GM18502 (cell line): ENCODE results near the gene RUNX2.

Experiments used
- ATAC-seq: cut with Tn5 transposase; IDR thresholded peaks from one replicate; pipeline ENCODE4 v1.9.1; 2021; ENCODE audit warnings: mild to moderate bottlenecking; ENCODE audit not compliant: unreplicated experiment, poor library complexity

The RUNX2 gene

DNA sequence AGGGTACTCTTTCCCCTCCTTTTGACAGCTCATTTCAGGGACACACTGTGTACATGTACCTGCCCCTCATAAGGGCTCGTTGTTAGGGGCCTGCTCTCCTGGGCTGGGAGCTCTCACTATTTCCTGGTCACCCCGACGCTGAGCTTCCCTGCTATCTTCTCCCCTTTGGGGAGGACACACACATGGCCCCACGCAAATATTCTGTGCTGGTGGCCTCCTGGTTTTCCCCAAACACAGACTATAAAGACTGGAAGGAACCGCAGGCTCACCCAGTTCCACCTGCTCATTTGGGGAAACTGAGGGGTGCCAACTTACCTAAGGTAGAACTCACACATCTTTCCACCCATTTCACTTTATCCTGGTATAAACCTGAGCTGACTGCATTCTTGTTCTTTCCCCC lies 351.0 kb downstream of the RUNX2 start:
- ATAC-seq = no peak

DNA sequence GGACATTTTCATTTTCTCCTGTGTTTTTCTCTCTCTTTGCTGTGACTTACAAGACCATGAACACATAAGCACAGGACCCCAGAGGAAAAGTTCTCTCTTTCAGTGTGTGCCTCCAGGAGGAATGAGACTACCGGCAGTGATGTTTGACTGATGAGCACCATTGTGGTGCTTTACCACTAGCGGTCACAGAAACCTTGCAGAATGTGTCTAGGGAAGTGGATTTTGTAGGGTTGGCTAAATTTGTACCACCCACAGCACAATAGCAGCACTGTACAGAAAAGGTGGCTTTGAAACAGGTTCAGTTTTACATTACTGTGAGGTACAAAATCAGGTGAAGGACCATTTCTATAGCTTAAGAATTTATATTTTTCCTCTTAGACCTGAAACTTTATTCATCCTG lies 351.5 kb downstream of the RUNX2 start:
- ATAC-seq = no peak

GRCh38 chr6:45681860-45682511 lies 353.9 kb downstream of the RUNX2 start:
- ATAC-seq = peak; percentile 96

- no peak for ATAC-seq
Measured at GRCh38 chr6:45684476-45684875, 356.3 kb downstream of the RUNX2 start.

- ATAC-seq = no peak
Measured at GRCh38 chr6:45685076-45685475, 356.9 kb downstream of the RUNX2 start.

GRCh38 chr6:45686841-45687569 lies 358.9 kb downstream of the RUNX2 start:
- ATAC-seq = peak; percentile 28

- peak; percentile 92 for ATAC-seq
Measured at GRCh38 chr6:45687570-45687969, 359.4 kb downstream of the RUNX2 start.

GRCh38 chr6:45688180-45688579 lies 360.1 kb downstream of the RUNX2 start:
- no peak for ATAC-seq

DNA sequence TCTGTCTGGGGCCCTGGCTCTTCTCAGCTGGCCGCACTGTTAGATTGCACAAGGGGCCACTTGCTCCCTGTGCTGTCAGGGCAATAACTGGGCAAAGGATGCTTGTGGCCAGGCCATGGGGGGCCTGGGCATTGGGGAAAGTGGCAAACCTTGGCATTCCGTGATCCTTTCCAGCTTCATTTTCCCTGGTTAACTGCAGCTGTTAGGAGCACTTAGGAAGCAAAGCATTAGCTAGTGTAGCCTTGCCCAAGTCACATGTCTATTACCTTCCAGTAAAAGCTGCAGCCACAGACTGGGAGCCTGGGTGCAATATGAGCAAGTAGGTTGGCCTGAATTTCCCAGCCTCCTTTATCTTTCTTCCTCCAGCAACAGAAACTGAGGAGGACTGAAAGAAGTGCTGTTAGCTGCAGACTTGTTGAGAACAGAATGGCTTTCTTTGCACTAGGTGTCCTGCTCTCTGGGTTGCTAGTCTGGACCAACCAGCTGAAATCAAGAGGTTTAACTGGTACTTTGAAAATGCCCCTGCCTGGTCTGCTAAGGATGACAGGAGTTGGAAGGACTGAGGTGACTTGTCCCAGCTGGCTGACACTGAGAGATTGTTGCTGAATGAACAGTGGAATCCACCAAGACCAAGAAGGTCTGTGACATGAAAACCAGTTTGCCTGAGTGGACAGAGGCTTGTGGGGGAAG lies 361.9 kb downstream of the RUNX2 start:
- ATAC-seq = no peak

GRCh38 chr6:45690846-45691245 lies 362.7 kb downstream of the RUNX2 start:
- ATAC-seq = no peak

- ATAC-seq = no peak
Measured at GRCh38 chr6:45691426-45691825, 363.3 kb downstream of the RUNX2 start.

DNA sequence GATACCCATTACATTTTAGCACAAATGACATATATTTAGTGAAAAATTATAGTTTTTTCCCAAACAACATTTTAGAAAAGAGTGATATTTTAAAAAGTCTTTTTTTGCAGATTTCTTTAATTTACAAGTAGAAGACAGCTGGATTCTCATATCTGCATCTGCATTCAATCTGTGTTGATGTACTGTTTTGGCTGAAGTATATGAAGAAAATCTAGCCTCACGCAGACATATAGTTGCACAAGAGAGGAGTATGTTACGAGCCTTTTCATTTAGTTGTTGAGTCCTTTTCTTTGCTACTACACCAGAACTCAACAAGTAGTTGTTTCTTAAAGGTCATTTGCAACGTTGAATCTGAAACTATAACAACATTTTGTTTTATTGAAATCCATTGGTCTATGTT lies 363.9 kb downstream of the RUNX2 start:
- ATAC-seq = no peak

DNA sequence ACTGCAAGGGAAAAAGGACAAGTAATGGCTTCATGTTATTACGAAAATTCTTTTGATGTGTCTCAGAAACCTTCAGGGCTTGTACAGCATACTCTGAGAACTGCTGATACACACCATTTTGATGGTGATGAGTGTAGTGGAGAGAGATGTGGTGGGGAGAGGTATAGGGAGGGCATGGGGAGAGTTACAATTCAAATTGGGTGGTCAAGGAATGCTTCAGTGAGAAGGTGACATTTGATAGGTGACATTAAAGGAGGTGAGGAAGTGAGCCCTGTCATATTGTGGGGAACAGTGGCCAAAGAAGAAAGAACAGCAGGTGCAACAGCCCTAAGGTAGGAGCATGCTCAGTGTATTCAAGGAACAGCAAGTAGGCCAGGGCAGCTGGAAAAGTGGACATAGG lies 368.6 kb downstream of the RUNX2 start:
- ATAC-seq = no peak

DNA sequence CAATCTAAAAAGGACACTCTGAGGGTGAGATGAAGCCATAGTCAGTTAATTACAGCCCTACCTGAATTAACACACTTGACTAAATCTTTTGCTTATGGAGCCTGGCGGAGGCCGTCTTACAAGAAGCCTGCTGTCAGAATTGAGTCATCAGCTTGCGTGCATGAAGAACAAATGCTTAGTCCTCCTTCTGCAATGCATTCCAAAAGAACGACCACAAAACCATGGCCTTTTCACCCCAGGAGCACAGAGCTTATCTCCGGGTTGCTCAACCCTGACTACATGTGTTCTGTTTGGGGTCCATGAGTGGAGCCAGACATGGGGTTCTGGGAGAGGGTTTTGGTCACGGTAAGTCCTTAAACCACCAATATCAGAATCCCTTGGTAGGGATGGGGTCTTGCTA lies 369.5 kb downstream of the RUNX2 start:
- ATAC-seq = peak; percentile 87

DNA sequence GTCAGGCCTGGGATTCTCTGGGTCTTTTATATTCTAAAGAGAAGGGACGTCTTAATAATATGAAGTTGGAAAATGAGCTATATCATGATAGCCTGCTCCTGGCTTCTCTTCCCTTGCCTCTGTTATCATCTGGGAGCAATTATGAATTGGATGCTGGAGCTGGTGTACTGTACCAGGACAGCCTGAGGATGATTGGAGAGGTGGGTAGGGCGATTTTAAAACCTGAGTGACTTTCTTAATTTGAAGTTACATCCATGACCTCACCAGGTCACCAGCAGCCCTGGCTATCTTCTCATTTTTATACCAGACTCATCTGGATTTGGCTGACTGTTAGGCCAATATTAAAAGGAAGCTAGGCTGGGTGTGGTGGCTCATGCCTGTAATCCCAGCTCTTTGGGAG lies 369.9 kb downstream of the RUNX2 start:
- no peak for ATAC-seq

DNA sequence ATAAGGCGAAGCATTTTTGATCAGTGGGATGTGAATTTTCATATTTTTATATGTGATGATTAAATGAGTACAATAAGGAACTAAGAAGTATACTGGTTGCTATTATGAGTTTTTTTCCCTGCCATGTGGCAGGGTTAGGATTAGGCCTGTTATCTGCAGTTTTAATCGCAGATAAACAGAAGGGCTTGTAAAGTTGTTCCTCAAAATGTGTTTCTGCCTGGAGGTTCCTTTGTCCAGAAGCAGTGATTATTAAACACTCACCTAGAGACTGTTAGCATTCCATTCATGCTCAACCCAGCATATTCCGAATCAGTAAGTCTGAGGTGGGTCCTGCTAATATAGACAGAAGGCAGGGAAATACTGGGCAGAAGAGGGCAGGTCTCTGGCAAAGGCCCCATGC lies 371.5 kb downstream of the RUNX2 start:
- ATAC-seq = no peak

DNA sequence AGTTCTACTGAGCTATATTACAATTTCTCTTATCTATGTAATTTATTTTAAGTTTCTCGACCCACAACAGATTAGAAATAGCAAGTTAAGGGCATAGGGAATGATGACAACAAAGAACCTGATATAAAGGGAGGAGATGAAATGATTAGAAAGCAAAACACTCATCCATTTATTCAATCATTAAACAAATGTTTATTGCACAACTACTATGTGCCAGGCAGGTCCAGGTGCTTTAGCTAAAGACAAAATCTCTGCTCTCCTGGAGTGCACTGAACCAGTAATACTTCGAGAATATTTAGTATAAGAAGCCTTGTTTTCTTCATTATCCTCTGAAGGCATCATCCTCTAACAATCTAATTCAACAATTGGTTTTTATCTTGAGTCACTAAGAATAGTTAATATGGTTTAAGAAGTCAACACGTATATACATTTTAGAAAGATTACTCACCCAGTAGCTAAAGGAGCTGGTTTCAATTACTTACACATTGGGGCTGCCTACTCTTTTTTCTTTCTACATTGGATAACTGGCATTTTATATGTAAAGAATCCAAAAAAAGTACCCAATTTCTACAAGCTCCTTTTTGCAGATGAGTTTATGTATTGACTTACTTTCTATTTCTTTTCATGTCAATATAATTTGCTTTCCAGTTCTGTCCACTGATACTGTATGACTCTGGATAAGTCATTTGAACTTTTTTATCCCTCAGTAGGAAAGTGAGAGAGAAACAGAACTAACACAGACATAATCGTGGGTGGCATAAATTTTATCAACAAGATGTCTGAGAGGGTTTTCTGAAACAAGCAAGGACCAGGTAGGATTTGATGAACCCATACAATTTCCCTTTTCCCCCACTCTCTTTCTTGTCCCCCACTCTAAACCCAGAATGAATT lies 375.0 kb downstream of the RUNX2 start:
- ATAC-seq = no peak

DNA sequence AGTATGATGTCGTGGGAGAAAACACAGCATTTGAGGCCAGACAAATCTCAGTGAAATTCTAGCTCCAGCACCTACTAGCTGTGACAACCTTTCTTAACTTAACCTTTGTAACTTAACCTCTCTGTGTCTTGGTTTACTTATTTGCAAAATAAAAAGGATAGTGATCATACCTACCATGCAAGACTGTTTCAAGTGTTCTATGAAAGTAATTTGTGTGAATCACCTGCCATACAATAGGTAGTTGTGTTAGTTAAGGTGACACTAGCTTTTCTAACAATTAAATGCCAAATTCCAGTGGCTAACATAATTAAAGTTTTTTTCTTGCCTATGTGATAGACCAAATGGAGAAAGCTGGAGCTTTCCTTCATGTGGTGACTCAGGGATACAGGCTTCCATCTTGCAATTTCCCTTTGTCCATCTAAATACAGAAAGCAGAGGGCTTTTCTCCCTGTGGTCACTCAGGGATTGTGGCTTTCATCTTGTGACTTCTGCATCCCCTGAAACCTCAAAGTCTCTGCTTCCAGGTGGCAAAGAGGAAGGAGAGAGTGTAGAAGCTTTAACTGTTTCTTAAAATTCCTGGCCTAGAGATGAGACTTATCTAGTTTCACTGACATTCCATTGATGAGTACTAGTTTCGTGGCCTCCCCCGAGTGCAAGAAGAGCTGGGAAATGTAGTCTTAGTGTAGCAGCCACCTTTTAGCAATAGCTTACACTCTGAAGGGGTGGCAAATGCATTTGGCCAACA lies 376.1 kb downstream of the RUNX2 start:
- ATAC-seq = no peak

DNA sequence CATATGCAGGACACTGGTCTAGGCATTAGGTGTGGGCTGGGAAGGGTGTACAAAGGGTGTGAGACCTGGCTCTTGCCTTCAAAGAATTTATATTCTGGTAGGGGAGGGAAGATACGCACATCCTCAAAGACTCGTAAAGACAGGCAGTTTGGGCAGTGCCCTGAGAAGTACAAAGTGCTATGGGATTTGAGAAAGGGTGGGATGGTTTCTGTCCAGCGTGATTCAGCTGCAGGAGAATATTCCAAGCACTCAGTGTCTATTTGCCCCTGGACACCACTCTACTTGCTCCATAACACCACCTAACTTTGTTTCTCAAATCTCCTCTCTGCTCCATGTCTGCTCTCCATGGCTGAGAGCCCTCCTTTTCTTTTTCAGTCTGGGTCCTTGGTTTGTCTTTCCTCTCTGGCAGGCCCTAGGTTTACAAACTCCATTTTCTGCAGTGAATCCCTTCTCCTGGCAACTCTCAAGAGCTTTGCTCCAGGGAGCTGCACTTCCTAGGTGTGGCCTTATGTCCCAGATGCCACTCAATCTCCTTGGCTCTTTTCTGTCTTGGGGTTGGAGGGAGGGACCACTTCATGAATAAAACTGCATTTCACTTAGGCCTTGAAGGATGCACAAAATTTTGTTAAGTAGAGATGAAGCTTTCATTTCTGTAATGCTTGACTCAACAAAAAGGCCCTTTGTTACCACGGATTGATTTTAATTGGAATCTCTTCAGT lies 377.2 kb downstream of the RUNX2 start:
- ATAC-seq = no peak
